H9 (cell line): Measurements from ENCODE around the gene CFAP410. TPM values are rescaled to one million over a fixed set of nuclear protein-coding genes. Genes with fewer than 3 reads are reported as not detected.

ENCODE experiments used
- DNase-seq: peaks from one replicate; pipeline ENCODE4 v3.0.0-alpha.2; 2017
- H2AFZ ChIP-seq: one replicate; pipeline ENCODE4 v1.6.1; 2013; ENCODE audit warnings: mild to moderate bottlenecking, low read length, control low read depth, moderate library complexity
- H2AK5ac ChIP-seq: 2 replicates; pipeline ENCODE4 v1.6.1; 2013; ENCODE audit warnings: low read length, control low read depth, mixed read lengths; ENCODE audit not compliant: insufficient read length
- H2BK120ac ChIP-seq: one replicate; pipeline ENCODE4 v1.6.1; 2013; ENCODE audit warnings: low read depth, mild to moderate bottlenecking, low read length, control low read depth, inconsistent platforms; ENCODE audit not compliant: poor library complexity, severe bottlenecking
- H2BK12ac ChIP-seq: 2 replicates; pipeline ENCODE4 v1.6.1; 2013; ENCODE audit warnings: low read length, control low read depth, mixed read lengths, low read depth; ENCODE audit not compliant: insufficient read length
- H2BK15ac ChIP-seq: 2 replicates; pipeline ENCODE4 v1.6.1; 2013; ENCODE audit warnings: low read depth, low read length, control low read depth
- H2BK20ac ChIP-seq: one replicate; pipeline ENCODE4 v1.6.1; 2013; ENCODE audit warnings: low read depth, mild to moderate bottlenecking, low read length, control low read depth, inconsistent platforms; ENCODE audit not compliant: poor library complexity, severe bottlenecking
- H2BK5ac ChIP-seq: 2 replicates; pipeline ENCODE4 v1.6.1; 2013; ENCODE audit warnings: low read length, control low read depth, mixed read lengths; ENCODE audit not compliant: insufficient read length
- H3K14ac ChIP-seq: 2 replicates; pipeline ENCODE4 v1.6.1; 2013; ENCODE audit warnings: low read length, control low read depth; ENCODE audit not compliant: insufficient read depth
- H3K18ac ChIP-seq: 2 replicates; pipeline ENCODE4 v1.6.1; 2013; ENCODE audit warnings: low read depth, mild to moderate bottlenecking, mixed read lengths, low read length, control low read depth; ENCODE audit not compliant: insufficient read length
- H3K23ac ChIP-seq: 2 replicates; pipeline ENCODE4 v1.6.1; 2013; ENCODE audit warnings: low read length, control low read depth, mixed read lengths, low read depth; ENCODE audit not compliant: insufficient read length
- H3K23me2 ChIP-seq: 2 replicates; pipeline ENCODE4 v1.6.1; 2013; ENCODE audit warnings: low read depth, mild to moderate bottlenecking, mixed read lengths, low read length, control low read depth; ENCODE audit not compliant: insufficient read length, poor library complexity, severe bottlenecking
- H3K27ac ChIP-seq: 2 replicates; pipeline ENCODE4 v1.5.1; 2013; ENCODE audit warnings: low read length, control low read depth, mixed read lengths, low read depth; ENCODE audit not compliant: insufficient read length
- H3K27me3 ChIP-seq: 2 replicates; pipeline ENCODE4 v1.6.1; 2013; ENCODE audit warnings: low read length, control low read depth, inconsistent platforms; ENCODE audit not compliant: insufficient read depth
- H3K4ac ChIP-seq: 2 replicates; pipeline ENCODE4 v1.6.1; 2013; ENCODE audit warnings: low read depth, mild to moderate bottlenecking, control low read depth, inconsistent platforms, low read length, moderate library complexity
- H3K4me1 ChIP-seq: 2 replicates; pipeline ENCODE4 v1.6.1; 2013; ENCODE audit warnings: low read length, control low read depth, inconsistent platforms; ENCODE audit not compliant: insufficient read depth
- H3K4me2 ChIP-seq: 2 replicates; pipeline ENCODE4 v1.6.1; 2013; ENCODE audit warnings: low read length, control low read depth, mixed read lengths; ENCODE audit not compliant: insufficient read length, insufficient read depth
- H3K56ac ChIP-seq: 2 replicates; pipeline ENCODE4 v1.6.1; 2013; ENCODE audit warnings: low read depth, mild to moderate bottlenecking, mixed read lengths, low read length, control low read depth; ENCODE audit not compliant: insufficient read length
- H3K79me1 ChIP-seq: 2 replicates; pipeline ENCODE4 v1.6.1; 2013; ENCODE audit warnings: low read depth, mild to moderate bottlenecking, moderate library complexity, low read length, control low read depth, inconsistent platforms; ENCODE audit not compliant: insufficient read depth, poor library complexity, severe bottlenecking
- H3K79me2 ChIP-seq: 2 replicates; pipeline ENCODE4 v1.6.1; 2013; ENCODE audit warnings: low read length, control low read depth, inconsistent platforms; ENCODE audit not compliant: insufficient read depth
- H3K9ac ChIP-seq: 2 replicates; pipeline ENCODE4 v1.6.1; 2013; ENCODE audit warnings: low read length, control low read depth, mixed read lengths; ENCODE audit not compliant: insufficient read length; ENCODE audit errors: extremely low read depth
- H3K9me3 ChIP-seq: one replicate; pipeline ENCODE4 v1.6.1; 2013; ENCODE audit warnings: low read depth, low read length, inconsistent platforms; ENCODE audit not compliant: control insufficient read depth
- H3T11ph ChIP-seq: one replicate; pipeline ENCODE4 v1.6.1; 2013; ENCODE audit warnings: mild to moderate bottlenecking, low read length, control low read depth, inconsistent platforms
- H4K20me1 ChIP-seq: one replicate; pipeline ENCODE4 v1.6.1; 2013; ENCODE audit not compliant: control insufficient read depth, insufficient read length, insufficient read depth
- H4K5ac ChIP-seq: 2 replicates; pipeline ENCODE4 v1.6.1; 2013; ENCODE audit warnings: low read depth, mild to moderate bottlenecking, mixed read lengths, low read length, control low read depth; ENCODE audit not compliant: insufficient read length
- H4K8ac ChIP-seq: replicated peaks from 2 replicates; pipeline ENCODE4 v1.6.1; 2013; ENCODE audit warnings: low read length, control low read depth, mixed read lengths, low read depth; ENCODE audit not compliant: insufficient read length
- H4K91ac ChIP-seq: 2 replicates; pipeline ENCODE4 v1.6.1; 2013; ENCODE audit warnings: low read depth, mild to moderate bottlenecking, moderate library complexity, mixed read lengths, low read length, control low read depth; ENCODE audit not compliant: insufficient read length
- H3K27ac Mint-ChIP-seq, 3 experiments: 2 replicates in 2 of 3; 3 replicates in 1 of 3; pipeline ENCODE4 v1.8.0; 2020 to 2021; ENCODE audit warnings: mixed read lengths in 3 of 3, mild to moderate bottlenecking in 1 of 3, moderate library complexity in 1 of 3
- H3K27me3 Mint-ChIP-seq: 2 replicates; pipeline ENCODE4 v1.8.0; 2021; ENCODE audit warnings: low read depth, mild to moderate bottlenecking, moderate library complexity, mixed read lengths
- H3K36me3 Mint-ChIP-seq, 3 experiments: 2 replicates in 2 of 3; 3 replicates in 1 of 3; pipeline ENCODE4 v1.8.0; 2020 to 2021; ENCODE audit warnings: low read depth in 3 of 3, mixed read lengths in 3 of 3; ENCODE audit not compliant: insufficient read depth in 1 of 3
- H3K4me1 Mint-ChIP-seq, 2 experiments: 2 replicates each; pipeline ENCODE4 v1.8.0; 2020; ENCODE audit warnings: mixed read lengths in 2 of 2
- H3K4me3 Mint-ChIP-seq, 2 experiments: 2 replicates in 1 of 2; 3 replicates in 1 of 2; pipeline ENCODE4 v1.8.0; 2020 to 2021; ENCODE audit warnings: mild to moderate bottlenecking in 2 of 2, mixed read lengths in 2 of 2, moderate library complexity in 1 of 2
- H3K9me3 Mint-ChIP-seq, 2 experiments: 2 replicates in 1 of 2; 3 replicates in 1 of 2; pipeline ENCODE4 v1.8.0; 2020; ENCODE audit warnings: mild to moderate bottlenecking in 2 of 2, mixed read lengths in 2 of 2, moderate library complexity in 1 of 2
- CTCF ChIP-seq: fragments of 200-600 bp; sonication (generic); conservative IDR thresholded peaks from 3 replicates; pipeline ENCODE4 v1.8.0; 2021; ENCODE audit warnings: antibody characterized with exemption, mild to moderate bottlenecking
- WGBS: extraction: QIAGEN DNeasy Blood & Tissue Kit; methylation state at CpG from one replicate; pipeline ENCODE4 v1.1.7; 2013; ENCODE audit warnings: missing lambda C conversion rate, low lambda C conversion rate, mixed read lengths; ENCODE audit not compliant: insufficient read length; ENCODE audit errors: extremely low coverage; 5-methylcytosine and 5-hydroxymethylcytosine counted together
- total RNA-seq: library from RNA; stranded (reverse); gene quantifications from 2 replicates; pipeline ENCODE4 v1.2.1, GENCODE V29; 2021

The CFAP410 gene
- total RNA-seq, 1 experiment from 2014 or later, result 17.0 TPM

- H3K4me1 Mint-ChIP-seq, result 0 out of 4 replicates have a peak, but pooled peaks cover 0 to 3% of the 10 kb centered on the region in 2 experiments
- no peak for TF ChIP-seq CTCF
- no peak overlapping the region for H4K91ac ChIP-seq
- H3K23me2 ChIP-seq, result no peaks in the 10 kb centered on the region
- no peaks in the 10 kb centered on the region for H3K79me1 ChIP-seq
- H3K56ac ChIP-seq, result no peak overlapping the region
- no peak overlapping the region for H2BK15ac ChIP-seq
- H3K4ac ChIP-seq, result no peak overlapping the region
- H3K4me3 Mint-ChIP-seq, result no peak overlapping the region
- no peak for DNase-seq
- no peak overlapping the region for H3K27ac ChIP-seq
- no peak overlapping the region for H3K4me2 ChIP-seq
- H3K27ac Mint-ChIP-seq, result no peak overlapping the region
- no CpG with 5 or more reads among the region's 16 CpGs for WGBS
- H3K79me2 ChIP-seq, result no peaks in the 10 kb centered on the region
- H2BK12ac ChIP-seq, result no peak overlapping the region
- no peak overlapping the region for H2AFZ ChIP-seq
- no peak overlapping the region for H2BK5ac ChIP-seq
- no peak overlapping the region for H3K23ac ChIP-seq
- H3T11ph ChIP-seq, result no peak overlapping the region
- no peaks in the 10 kb centered on the region for H4K20me1 ChIP-seq
- no peak overlapping the region for H4K8ac ChIP-seq
- no peak overlapping the region for H2AK5ac ChIP-seq
- H3K9ac ChIP-seq, result no peak overlapping the region
- H2BK20ac ChIP-seq, result no peak overlapping the region
- H3K18ac ChIP-seq, result no peak overlapping the region
- no peak overlapping the region for H2BK120ac ChIP-seq
- H3K14ac ChIP-seq, result no peak overlapping the region
- H3K9me3 Mint-ChIP-seq, result no peaks in the 10 kb centered on the region
- H3K9me3 ChIP-seq, result no peaks in the 10 kb centered on the region
- H3K36me3 Mint-ChIP-seq, result peaks cover 0 to 7% (median 0%) of the 10 kb centered on the region in 3 experiments; a peak in 2 of 7 replicates
- H4K5ac ChIP-seq, result no peak overlapping the region
- H3K27me3 Mint-ChIP-seq, result no peaks in the 10 kb centered on the region
- no peaks in the 10 kb centered on the region for H3K27me3 ChIP-seq
- no peaks in the 10 kb centered on the region for H3K4me1 ChIP-seq
These were observed 8.0 kb downstream of the CFAP410 start for GRCh38 chr21:44331209-44331608.
